Ovary (tissue), 3 donors: ENCODE data around the gene FYN.

Experiments
- CTCF ChIP-seq, 3 donors: fragments of 450-650 bp in 2 of 3; fragments of 200-600 bp in 1 of 3; IDR thresholded peaks; one replicate each; pipeline versions ENCODE4 v1.5.1 to v1.8.0; 2016 to 2022; ENCODE audit warnings: antibody characterized with exemption in 3 of 3, mild to moderate bottlenecking in 1 of 3
- EP300 ChIP-seq: sonication (generic); formaldehyde crosslinking; IDR thresholded peaks from one replicate; pipeline ENCODE4 v1.6.1; 2017; ENCODE audit warnings: antibody characterized with exemption
- donor health status: DM: no; HTN: no; CAD: no.

GRCh38 chr6:111800821-111801220 lies 72.4 kb downstream of the FYN start:
- TF ChIP-seq CTCF (IDR thresholded peaks at IDR 0.05) (no peak), EP300 (no peak)
